Measurements from ENCODE around the gene OLFM1.
"Not testable (repeated sequence)": the region's sequence is repeated elsewhere in the genome, so short reads cannot be mapped to it uniquely, and the experiment has no call there.

The OLFM1 gene

DNA sequence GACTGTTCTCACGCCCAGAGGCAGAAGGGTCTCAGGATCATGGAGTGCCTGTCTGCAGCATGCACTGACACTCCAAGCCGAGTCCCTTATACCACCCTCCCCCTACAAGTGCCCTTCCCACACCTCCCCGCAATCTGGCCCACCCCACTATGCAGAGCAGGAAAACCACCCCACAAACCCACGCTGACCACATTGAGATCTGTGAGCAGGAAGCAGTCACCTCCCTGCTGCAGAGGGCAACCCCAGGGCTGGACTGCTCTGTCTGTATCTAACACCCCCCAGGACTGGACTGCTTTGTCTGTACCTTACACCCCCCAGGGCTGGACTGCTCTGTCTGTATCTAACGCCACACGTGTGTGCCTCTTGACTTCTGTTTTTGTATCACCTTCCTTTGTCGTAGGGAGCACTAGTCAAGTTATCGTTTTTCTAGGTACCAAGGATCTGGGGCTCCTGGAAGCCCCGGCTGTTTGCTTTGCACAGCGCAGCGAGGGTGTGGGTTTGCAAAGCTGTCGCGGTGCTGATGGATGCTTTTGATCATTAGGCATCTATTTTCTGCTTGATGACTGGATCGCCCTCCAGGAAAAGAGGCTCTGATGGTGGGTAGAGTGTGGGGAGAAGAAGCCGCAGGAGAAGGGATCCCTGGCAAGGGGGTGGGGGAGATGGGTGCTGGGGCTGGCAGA lies 21.5 kb downstream of the OLFM1 start:
- no peak for DNase-seq

DNA sequence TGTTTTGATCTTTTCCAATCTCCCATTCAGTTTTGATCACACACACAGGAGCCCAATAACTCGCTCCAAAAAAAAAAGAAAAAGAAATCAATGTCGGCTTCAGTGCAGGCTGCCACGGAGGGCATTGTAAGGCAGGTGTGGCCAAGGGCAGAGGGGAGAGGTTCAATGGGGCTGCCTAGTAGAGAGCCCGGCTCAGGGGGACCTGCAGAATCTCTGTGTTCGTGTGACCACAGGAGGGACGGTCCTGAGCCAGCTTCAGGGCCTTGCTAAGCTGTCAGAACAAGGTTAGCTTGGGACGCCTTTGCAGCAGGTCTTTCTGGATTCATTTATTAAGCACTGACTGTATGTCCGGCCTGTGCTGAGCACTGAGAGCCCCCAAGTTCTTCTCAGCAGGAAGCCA lies 22.2 kb downstream of the OLFM1 start:
- DNase-seq = no peak

DNA sequence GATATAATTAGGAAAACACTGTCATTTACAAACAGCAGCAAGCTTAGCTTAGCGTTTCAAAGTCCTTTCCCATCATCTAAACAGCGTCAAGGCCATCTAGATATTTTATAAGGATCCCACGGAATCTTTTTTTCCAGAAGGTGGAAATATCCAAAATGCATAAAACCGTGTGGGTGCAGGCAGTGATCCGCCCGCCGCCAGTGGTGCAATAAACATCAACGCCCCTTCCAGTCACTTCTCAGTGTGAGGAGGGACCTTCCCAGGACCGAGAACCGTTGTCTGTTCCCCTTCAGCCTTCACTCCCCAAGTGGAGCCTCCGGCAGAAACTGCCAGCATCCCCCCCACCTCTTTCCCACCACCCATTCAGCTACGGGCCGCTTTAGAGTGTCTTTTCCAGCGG lies 22.9 kb downstream of the OLFM1 start:
- no peak for DNase-seq

DNA sequence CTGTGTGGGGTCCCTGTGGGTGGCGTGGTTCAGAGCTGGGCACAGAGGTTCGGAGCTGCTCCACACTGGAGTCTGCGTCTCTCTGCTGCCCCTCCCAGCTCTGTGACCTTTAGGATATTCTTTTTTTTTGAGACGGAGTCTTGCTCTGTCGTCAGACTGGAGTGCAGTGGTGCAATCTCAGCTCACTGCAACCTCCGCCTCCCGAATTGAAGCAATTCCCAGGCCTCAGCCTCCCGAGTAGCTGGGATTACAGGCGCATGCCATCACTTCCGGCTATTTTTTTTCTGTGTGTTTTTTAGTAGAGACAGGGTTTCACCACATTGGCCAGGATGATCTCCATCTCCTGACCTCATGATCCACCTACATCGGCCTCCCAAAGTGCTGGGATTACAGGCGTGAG lies 24.1 kb downstream of the OLFM1 start:
- not testable (repeated sequence) for DNase-seq

DNA sequence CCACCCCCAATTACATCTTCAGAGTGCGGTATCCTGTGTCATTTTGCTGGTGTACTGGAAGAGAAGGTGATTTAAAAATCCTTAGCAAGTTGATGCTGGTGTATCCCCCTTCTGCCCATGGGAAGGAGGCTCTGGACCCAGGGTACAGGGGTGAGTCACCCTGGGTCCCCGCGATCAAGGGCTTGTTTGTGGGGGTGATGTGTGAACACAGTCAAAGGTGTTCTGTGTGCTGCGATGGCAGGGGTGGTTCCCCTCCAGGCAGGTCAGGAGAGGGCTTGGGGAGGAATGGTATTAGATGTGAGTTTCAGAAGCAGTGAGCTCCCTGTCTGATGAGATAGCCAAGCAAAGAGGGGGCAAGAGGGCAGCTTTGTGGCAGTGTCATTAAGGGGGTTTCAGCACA lies 28.9 kb downstream of the OLFM1 start:
- DNase-seq = no peak

DNA sequence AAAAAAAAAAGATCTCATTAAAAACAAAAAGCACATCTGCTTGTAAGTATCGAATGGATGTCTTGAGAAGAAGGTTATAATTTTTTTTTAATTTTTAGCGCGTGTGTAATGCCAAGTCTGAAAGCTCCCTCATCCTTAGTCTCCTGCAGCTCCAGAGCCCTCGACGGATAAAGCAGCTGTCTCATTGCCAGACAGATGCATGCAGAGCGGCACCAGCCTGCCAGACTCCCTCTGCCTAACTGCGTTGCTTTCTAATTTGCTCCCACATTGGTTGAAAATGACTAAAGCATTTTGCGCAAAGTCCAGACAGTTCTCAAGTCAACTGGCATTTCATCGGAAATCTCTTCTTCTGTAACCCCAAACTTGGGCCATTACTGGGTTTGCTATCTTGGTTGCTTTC lies 29.4 kb downstream of the OLFM1 start:
- DNase-seq = no peak

DNA sequence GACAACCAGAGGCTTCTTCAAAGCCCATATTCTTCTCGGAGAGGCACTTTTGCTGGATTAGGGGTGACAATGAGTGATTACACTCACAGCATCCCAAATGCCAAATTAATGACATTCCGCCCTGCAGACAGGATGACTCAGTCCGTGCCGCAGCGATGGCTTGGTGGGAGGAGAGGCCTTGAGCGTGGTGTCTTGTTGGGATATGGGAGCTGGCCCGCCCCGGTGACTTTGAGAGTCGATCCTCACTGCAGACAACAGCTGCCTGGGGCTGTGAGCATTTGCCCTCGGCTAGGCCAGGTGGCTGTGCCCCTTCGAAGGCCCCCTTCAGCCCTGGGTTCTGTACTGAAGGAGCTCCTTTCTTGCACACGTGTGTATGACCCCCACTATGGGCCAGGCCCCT lies 29.8 kb downstream of the OLFM1 start:
- DNase-seq = no peak

DNA sequence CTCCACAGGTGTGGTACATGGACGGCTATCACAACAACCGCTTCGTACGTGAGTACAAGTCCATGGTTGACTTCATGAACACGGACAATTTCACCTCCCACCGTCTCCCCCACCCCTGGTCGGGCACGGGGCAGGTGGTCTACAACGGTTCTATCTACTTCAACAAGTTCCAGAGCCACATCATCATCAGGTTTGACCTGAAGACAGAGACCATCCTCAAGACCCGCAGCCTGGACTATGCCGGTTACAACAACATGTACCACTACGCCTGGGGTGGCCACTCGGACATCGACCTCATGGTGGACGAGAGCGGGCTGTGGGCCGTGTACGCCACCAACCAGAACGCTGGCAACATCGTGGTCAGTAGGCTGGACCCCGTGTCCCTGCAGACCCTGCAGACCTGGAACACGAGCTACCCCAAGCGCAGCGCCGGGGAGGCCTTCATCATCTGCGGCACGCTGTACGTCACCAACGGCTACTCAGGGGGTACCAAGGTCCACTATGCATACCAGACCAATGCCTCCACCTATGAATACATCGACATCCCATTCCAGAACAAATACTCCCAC lies 32.1 kb downstream of the OLFM1 start:
- no peak for DNase-seq

DNA sequence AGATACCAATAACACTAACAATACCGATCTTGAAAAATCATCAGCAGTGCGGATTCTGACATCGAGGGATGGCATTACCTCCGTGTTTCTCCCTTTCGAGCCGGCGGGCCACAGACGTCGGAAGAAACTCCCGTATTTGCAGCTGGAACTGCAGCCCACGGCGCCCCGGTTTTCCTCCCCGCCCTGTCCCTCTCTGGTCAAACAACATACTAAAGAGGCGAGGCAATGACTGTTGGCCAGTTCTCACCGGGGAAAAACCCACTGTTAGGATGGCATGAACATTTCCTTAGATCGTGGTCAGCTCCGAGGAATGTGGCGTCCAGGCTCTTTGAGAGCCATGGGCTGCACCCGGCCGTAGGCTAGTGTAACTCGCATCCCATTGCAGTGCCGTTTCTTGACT lies 32.8 kb downstream of the OLFM1 start:
- no peak for DNase-seq

DNA sequence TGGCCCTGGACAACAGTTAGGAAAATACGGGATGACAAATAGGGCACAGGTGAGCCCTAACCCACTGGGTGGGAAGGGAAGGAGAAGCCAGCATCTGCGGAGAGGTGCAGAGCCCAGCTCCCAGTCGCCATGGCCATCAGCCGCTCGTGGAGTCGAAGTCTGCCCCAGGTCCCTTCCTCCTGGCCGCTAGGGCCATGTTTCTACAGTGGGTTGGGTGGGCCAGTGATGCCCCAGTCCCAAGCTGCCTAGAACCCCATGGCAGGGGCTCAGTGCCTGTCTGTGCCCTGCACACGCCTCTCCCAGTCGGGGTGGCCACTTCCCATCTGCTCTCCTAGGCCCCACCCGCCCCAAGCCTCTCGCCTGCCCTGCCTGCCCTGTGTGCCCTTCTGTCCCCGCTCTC lies 34.8 kb downstream of the OLFM1 start:
- no peak for DNase-seq

DNA sequence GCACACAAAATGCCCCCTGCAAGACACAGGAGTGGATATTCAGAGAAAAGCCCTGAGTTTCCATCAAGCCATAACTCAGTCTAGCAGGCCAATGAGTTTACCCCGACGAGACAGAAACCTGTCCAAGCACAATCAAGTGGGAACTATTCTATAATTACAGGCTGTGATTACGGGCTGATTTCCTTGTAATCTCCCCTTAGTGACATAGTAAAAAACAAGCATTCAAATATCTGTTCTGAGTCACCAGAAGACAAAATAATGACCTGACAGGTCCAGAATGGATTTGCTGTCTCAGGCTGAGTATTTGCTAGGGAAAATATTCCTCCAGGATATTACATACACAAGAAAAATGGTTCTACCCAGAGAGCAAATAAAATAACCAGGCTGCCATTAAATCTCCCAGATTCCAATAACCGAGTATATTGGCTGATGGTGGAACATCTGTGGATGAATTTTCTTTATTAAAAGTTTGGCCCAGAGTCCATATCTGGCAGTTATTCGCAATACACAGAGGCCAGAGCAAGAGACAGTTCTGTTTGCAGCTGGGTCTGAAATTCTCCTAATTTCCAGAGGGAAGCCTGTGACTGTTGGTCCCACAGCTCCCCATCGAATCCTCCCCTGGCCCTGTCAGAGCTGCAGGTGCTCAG lies 35.8 kb downstream of the OLFM1 start:
- DNase-seq = no peak

DNA sequence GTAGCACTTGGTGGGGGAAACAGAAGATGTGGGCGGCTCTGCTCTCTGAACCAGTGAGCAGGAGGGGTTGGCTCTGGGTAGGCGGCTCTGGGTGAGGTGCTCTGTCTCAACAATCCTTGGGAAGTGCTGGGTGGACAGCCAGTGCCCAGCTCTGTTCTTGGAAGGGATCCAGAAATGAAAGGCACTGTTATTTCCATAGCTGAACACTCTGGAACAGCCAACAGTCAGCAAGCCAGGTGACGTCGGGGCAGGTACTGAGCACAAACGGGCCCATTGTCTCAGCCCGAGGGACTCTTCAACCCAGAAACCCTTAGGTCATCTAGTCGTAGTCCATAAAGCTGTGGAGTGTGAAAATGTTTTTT lies 36.3 kb downstream of the OLFM1 start:
- DNase-seq = no peak

DNA sequence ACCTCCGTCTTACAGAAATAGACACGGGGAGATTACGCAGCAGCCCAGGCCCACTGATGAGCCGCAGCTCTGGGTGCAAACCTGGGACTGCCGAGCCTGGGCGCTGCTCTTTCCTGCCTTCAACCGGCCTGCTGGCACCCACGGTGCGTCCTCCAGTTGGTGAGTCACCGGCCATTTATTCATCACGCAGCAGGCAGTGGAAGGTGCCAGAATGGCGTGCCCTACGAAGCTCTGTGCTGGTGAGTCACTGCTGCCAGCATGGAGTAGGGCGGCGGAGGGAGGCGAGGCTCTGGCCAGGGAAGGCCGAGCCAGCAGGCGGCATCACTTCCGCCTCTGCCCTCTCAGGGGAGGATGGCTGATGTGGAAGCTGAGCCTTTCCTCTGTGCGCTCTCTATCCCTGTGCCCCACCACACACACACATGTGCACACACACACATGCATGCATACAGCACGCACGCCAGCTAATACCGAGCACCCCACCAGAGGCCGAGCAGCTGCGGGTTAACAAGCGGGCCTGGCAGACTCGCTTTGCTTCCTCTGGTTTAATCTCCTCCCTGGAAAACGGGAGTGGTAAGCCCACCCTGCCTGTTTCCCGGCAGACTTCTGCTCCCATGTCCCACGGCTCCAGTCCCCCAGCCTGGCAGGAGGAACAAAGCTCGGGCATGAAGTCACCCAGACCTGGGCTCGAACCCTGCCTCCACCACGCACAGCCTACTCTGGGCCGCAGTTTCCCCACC lies 39.2 kb downstream of the OLFM1 start:
- DNase-seq = no peak

DNA sequence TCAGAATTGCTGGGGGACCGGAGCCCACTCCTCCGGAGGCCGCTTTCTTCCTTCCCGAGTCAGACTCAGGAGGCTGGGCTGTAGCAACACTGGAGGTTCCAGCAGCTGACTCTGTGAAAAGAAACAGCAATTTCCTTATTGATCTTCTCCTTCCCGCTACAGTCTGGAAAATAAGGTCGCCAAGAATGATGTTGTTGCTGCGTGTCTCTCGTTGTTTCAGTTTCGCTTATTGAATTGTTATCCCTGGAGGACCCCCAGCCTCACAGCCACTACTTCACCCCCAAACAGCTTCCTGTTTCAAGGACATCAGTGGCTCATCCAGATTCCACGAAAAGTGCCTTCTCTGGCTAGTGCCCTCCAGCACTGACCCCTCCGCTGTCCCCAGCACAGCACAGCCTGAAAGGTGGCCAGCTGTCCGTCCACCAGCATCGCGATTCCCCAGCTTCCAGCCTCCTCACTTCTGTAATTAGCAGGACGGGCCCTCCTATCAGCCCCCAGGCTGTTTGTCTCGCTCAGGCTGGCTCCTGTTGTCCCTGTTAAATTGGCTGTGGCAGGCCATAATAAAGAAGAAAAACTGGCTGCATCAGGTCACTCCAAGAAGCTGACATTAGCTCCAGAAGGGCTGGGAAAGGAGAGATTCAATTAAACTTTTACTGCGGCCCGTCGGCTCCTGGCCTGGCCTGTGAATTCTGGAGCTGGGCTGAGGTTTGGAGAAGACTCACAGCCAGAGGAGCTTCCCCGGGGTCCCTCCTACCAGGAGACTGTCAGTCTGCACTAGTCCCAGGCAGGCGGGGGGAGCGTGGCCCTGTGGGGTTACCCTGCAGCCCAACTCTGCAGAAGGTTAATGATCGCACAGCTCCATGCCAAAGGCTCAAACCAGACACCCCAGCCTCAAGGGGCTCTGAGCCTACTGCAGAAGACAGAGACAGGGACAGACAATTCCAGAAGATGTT lies 40.5 kb downstream of the OLFM1 start:
- no peak for DNase-seq

DNA sequence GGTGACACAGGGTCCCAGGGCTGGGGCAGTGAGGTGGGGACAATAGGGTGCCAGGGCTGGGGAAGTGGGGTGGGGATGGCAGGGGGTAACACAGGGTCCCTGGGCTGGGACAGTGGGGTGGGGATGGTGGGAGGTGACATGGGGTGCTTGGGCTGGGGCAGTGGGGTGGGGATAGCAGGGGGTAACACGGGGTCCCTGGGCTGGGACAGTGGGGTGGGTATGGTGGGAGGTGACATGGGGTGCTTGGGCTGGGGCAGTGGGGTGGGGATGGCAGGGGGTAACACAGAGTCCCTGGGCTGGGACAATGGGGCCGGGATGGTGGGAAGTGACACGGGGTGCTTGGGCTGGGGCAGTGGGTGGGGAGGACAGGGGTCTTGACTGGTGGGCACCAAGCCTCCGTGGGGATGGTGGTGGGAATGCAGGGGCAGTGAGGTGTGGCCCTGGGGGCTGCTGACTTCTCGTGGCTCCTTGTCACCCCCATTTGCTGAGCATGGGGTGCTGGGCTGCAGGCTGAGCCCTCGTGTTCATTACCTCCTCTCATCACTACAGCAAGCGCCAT lies 41.7 kb downstream of the OLFM1 start:
- DNase-seq = no peak

DNA sequence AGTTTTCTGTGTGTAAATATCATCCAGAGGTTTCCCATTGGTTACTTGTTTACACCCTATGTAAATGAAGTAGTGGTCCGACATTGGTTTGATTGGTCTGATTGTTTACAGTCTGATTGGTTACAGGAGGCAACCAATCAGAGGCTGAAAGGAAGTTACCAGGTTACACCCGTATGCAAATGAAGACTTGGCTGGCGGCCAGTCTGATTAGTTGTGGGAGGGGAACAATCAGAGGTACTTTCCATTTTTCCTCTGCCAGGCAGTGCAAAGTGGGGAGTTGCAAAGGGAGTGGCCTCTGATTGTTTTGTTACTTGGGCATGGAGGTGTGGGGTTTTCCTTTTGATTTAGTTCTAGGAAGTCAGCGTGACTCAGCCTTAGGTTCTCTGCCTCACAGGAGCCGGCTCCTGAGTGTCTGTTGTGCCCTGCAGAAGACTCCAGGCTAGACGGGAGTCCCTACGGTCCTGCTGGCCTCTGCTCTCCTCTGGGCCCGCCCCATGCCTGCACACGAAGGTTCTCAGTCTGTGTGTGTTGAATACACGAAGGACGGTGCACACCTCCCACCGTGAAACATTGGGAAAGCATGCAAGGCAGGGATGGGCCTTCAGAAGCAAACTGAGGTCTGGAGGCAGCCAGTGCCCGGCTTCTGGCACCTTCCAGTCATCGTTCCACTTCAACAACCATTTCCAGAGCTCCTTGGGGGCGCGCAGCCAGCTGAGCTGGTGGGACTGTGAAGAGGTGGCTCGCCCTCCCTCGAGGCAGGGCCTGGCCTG lies 42.9 kb downstream of the OLFM1 start:
- peak; percentile 53 to 78 (median 74) for DNase-seq

DNA sequence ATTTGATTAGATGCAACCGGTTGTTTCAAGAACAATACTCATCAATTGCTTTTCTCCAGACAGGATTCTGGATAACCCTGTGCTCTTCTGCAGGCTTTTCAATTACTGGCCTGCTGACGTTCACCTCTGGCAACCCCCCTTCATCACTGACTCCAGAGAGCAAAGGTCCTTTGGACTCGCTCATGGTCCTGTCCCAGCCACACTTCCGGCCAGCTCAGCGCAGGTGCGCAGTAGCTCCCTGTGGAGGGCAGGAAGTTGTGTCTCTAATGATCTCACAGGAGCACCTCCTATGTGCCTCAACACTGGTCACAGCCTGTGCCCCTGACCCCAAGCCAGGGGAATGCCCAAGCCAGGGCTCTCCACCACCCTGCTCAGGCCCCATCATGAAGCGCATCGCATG lies 44.0 kb downstream of the OLFM1 start:
- DNase-seq = no peak

DNA sequence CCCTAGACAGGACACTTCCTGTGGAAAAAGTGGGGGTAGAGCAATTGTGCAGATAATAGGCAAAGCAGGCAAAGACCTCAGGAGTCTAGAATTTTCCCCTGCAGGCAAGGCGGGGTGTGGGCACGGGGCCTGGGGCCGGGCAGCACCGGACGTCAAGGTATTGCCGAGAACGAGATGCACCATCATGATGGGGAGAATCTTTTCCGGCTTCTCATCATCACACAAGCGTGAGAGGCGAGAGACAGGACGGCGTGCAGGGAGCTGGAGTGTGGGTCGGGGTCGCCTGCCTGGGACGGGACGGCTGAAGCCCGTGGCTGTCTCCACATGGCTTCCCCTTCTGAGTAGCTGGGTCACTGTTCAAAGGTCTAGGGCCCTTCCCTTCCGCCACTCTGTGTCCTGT lies 44.5 kb downstream of the OLFM1 start:
- DNase-seq = no peak

DNA sequence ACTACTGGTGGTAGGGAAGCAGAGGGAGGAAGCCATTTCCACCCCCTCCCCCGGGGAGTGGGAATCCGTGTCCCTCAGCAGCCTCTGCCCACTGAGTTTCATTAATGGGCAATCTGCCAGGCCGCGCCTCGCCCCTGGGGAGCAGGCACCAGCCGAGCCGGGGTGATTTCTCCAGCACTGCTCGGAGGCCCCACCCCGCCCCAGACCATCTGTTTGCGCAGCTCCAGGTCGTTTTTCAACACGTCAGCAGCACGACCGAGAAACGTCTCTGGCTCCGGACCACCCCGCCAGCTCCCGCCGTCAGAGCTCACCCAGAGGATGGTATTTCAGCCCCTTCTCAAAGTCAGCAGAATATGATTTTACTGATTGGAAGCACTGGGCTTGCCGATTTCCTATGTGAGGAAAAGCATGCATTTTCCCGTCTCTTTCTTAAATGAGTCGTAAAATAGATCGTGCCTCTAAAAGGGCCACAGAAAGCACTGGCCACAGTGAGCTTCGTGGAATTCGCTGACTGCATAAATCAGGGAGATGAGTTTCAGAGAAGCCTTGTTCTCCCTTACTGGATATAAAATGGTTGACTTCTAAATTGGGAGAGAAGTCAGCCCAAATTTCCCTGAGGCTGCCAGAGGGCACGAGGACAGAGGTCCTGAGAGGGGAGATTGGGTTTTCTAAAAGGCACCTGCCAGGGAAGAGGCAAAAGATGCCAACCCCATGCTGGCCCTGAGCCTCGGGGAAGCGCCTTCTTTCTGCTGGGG lies 47.0 kb downstream of the OLFM1 start:
- DNase-seq = no peak

DNA sequence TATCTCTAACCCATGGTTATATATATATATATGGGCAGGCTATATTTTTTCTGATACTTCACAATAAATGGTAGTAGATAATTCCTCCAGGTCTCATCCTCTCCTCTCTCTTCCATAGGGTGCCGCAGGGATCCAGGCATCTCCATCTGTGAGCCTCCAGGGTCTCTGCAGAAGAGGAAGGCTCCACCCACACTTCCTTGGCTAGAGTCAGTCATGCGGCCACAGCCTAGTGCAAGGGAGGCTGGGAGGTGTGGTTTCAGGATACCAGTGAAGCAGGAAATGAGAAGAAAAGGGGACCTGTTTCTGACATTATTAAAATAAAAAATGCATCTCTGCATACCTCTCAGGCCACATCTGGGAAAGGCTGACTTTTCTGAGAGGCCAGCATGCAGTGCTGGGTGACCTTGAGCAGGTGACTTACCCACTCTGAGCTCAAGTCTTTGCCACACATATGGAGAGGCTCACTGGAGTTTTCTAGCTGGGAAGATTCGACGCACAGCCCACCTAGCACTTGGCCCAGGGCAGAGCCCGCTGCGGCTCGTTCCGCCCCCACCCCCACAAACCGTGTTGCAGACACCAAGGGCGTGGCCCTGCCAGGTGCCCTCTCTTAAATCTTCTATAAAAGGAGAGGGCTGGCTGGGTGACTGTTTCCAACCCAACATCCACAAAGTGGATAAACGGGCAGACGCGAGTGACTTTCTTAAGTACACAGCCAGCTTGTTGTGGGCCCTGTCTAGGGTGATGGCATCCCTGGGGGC lies 47.9 kb downstream of the OLFM1 start:
- no peak for DNase-seq

All from suppressor macrophage treated with lipopolysaccharide for 1 hour (primary cell).